Dendritic cell treated with granulocyte-macrophage colony-stimulating factor and Interleukin-4, amounts not matched to agents 40 ng/mL and 50 ng/mL, for 4 days (primary cell): Measurements from ENCODE around the gene PWWP2B.
"Not testable (repeated sequence)": the region's sequence is repeated elsewhere in the genome, so short reads cannot be mapped to it uniquely, and the experiment has no call there.

ENCODE experiments used
- H3K27ac Mint-ChIP-seq: one replicate; pipeline ENCODE4 v1.8.0; 2022; ENCODE audit warnings: mild to moderate bottlenecking, mixed read lengths
- H3K27me3 Mint-ChIP-seq: one replicate; pipeline ENCODE4 v1.8.0; 2022; ENCODE audit warnings: mild to moderate bottlenecking, mixed read lengths
- H3K36me3 Mint-ChIP-seq: one replicate; pipeline ENCODE4 v1.8.0; 2022; ENCODE audit warnings: low read depth, mixed read lengths
- H3K4me1 Mint-ChIP-seq: one replicate; pipeline ENCODE4 v1.8.0; 2022; ENCODE audit warnings: low read depth, mixed read lengths
- H3K4me3 Mint-ChIP-seq: one replicate; pipeline ENCODE4 v1.8.0; 2022; ENCODE audit warnings: mild to moderate bottlenecking, moderate library complexity, mixed read lengths
- H3K9me3 Mint-ChIP-seq: one replicate; pipeline ENCODE4 v1.8.0; 2022; ENCODE audit warnings: mixed read lengths
- intact Hi-C: fragments of 100-400 bp; cut with micrococcal nuclease; formaldehyde crosslinking; loops from one replicate; pipeline ENCODE4 v1.15.0; 2022

The PWWP2B gene

GRCh38 chr10:132379026-132379425, 18.0 kb upstream of the PWWP2B start:
- intact Hi-C loops: not testable (repeated sequence)

GRCh38 chr10:132380986-132381385, 16.0 kb upstream of the PWWP2B start:
- H3K4me3 Mint-ChIP-seq, H3K9me3 Mint-ChIP-seq, H3K36me3 Mint-ChIP-seq, H3K27ac Mint-ChIP-seq, H3K27me3 Mint-ChIP-seq: not testable (repeated sequence)
- H3K4me1 Mint-ChIP-seq: peaks cover 56% of the 10 kb centered on the region
- intact Hi-C loops: loop anchor here (10.0 kb wide), 1 partner anchor 254 kb away; no protein-coding TSS in a partner anchor

More at GRCh38 chr10:132379026-132379425, 18.0 kb upstream of the PWWP2B start:
- H3K4me3 Mint-ChIP-seq, H3K27me3 Mint-ChIP-seq, H3K9me3 Mint-ChIP-seq, H3K36me3 Mint-ChIP-seq, H3K27ac Mint-ChIP-seq: not testable (repeated sequence)
- peaks cover 62% of the 10 kb centered on the region for H3K4me1 Mint-ChIP-seq

DNA sequence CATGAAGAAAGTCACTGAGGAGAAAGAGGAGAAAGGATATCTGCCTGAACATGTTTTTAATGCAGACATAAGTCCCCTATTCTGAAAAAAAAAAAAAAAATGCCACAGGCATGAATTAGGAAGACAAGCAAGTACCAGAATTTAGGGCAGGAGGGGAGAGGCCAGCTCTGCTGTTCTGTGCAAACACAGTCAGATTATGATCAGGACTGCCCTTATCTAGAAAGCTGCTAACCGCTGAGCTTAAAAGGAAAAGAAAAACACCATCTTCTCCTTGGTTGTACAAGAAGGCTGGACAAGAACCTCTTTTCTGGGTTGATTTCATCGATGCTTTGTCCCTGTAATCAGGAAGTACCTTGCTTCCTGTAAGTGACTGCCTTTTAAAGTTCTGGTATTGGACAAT, 15.3 kb upstream of the PWWP2B start:
- Mint-ChIP-seq H3K36me3 (peaks cover 8% of the 10 kb centered on the region), H3K9me3 (no peaks in the 10 kb centered on the region), H3K4me3 (no peak overlapping the region), H3K27me3 (peaks cover 16% of the 10 kb centered on the region), H3K27ac (no peak overlapping the region), H3K4me1 (peaks cover 54% of the 10 kb centered on the region)
- intact Hi-C loops: loop anchor here (10.0 kb wide), 1 partner anchor 253 kb away; no protein-coding TSS in a partner anchor

DNA sequence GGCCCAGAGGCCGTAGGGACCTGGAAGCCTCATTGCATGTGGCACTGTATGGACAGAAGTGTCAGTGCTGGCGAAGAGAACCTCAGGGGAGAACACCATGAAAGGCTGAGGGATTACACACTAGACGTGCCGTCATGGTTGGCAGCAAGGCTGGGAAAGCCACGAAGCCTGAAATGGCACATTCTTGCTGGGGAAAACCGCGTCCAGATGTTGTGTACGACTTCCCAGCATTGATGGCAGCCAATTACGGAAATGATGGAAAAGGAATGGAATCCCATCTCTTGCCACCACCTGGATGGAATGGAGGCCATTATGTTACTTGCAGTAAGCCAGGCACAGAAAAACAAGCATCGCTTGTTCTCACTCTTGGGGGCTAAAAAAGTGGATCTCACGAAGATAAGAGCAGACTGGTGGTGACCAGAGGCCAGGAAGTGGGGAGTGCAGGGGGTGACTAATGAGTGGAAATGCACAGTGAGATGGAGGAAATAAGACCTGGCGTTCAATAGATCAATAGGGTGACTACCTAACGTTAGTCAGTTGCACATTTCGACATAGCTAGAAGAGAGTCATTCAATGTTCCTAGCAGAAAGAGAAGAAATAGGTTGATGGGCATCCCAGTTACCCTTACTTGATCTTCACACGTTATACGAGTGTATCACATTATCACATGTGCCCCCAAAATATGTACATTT, 14.6 kb upstream of the PWWP2B start:
- H3K27ac Mint-ChIP-seq: peak overlapping the region; percentile 9
- H3K27me3 Mint-ChIP-seq: peaks cover 21% of the 10 kb centered on the region
- peaks cover 54% of the 10 kb centered on the region for H3K4me1 Mint-ChIP-seq
- H3K4me3 Mint-ChIP-seq: no peak overlapping the region
- H3K36me3 Mint-ChIP-seq: peaks cover 8% of the 10 kb centered on the region
- intact Hi-C loops: loop anchor here (10.0 kb wide), 1 partner anchor 252 kb away; no protein-coding TSS in a partner anchor
- no peaks in the 10 kb centered on the region for H3K9me3 Mint-ChIP-seq

DNA sequence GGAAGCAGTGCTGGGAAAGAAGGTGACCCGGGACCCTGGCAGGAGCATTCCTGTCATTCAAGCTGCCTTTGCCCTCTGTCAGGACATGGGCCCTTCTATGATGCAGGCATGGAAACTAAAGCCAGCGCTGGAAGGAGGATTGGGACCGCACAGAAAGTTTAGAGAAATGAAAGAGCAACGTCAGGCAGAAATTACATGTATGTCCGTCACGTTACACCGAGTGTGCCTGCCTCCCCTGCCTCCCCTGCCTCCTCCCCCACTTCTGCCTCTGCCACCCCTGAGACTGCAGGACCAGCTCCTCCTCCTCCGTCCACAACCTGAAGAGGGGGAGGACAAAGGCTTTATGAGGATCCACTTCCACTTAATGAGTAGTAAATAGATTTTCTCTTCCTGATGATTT, 13.9 kb upstream of the PWWP2B start:
- Mint-ChIP-seq H3K27me3 (peaks cover 25% of the 10 kb centered on the region), H3K4me3 (no peak overlapping the region), H3K36me3 (peaks cover 8% of the 10 kb centered on the region), H3K4me1 (peaks cover 57% of the 10 kb centered on the region), H3K9me3 (no peaks in the 10 kb centered on the region), H3K27ac (peak overlapping the region; percentile 9)
- intact Hi-C loops: loop anchor here (10.0 kb wide), 1 partner anchor 252 kb away; no protein-coding TSS in a partner anchor

DNA sequence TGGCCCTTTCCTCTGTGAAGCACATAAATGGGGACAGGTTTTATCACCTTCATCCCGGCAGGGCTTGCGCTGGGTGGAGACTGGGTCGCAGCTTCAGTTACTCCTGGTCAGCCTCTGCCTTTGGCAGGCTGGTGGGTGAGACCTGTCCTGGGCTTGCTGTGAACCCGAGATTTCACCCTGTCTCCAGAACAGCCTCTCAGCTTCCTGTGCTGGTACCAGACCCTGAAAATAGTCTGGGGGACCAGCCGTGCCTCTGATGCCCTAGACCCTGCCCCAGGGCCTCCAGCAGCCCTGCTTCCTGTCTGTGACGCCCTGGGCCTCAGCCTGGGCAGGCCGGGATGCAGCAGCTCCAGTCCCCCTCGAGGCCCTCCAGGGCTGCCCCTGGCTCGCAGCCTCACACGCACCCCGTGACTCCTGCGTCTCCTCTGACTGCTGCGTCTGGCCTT, 13.2 kb upstream of the PWWP2B start:
- Mint-ChIP-seq H3K27ac (peak overlapping the region; percentile 15), H3K4me3 (no peak overlapping the region), H3K27me3 (peaks cover 25% of the 10 kb centered on the region), H3K9me3 (no peaks in the 10 kb centered on the region), H3K36me3 (peaks cover 8% of the 10 kb centered on the region), H3K4me1 (peaks cover 57% of the 10 kb centered on the region)
- intact Hi-C loops: loop anchor here (10.0 kb wide), 1 partner anchor 251 kb away; no protein-coding TSS in a partner anchor

DNA sequence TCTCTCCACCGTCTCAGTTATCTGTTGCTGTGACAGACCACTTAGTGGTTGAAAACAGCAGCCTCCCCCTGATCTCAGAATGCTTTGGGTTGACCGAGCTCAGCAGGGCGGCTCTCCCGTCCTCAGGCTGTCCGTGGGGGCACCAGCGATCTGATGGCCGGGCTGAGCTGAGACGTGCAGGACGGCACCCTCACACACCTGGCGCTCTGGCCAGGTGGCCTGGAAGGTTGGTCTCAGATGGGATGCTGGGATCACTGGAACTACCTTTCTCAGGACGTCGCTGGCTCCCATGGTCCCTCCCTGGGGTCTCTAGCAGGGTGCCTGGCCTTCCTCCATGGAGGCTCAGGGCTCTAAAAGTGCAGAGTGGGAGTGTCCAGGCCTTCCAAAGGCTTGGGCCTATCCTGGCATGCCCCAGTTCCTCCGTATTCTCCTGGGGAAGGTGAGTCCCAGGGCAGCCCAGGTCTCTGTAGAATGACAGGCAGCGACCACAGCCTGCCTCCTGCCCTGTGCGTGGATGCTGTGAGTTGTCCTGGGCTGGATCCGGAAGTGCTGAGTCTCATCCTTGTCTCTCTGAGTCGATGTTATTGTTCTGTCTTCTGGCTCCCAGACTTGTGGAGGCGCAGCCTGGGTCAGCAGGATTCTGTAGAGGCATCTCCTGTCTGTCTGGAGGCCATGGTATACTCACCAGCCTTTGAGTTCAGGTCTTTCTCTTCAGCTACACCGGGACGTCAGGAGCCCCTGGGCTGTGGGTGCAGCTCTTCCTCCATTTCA, 12.2 kb upstream of the PWWP2B start:
- Mint-ChIP-seq H3K9me3 (no peaks in the 10 kb centered on the region), H3K4me3 (no peak overlapping the region), H3K27ac (peak overlapping the region; percentile 14), H3K4me1 (peaks cover 65% of the 10 kb centered on the region), H3K36me3 (no peaks in the 10 kb centered on the region), H3K27me3 (peaks cover 27% of the 10 kb centered on the region)
- intact Hi-C loops: loop anchor here (5.0 to 10.0 kb wide), 2 partner anchors 37 to 250 kb away; no protein-coding TSS in a partner anchor

- no peaks in the 10 kb centered on the region for H3K9me3 Mint-ChIP-seq
- intact Hi-C loops: loop anchor here (5.0 to 10.0 kb wide), 2 partner anchors 37 to 249 kb away; no protein-coding TSS in a partner anchor
- peak overlapping the region; percentile 14 for H3K27ac Mint-ChIP-seq
- peaks cover 65% of the 10 kb centered on the region for H3K4me1 Mint-ChIP-seq
- no peaks in the 10 kb centered on the region for H3K36me3 Mint-ChIP-seq
- no peak overlapping the region for H3K4me3 Mint-ChIP-seq
- peaks cover 27% of the 10 kb centered on the region for H3K27me3 Mint-ChIP-seq
These were observed 11.7 kb upstream of the PWWP2B start for GRCh38 chr10:132385389-132385667.

- H3K4me3 Mint-ChIP-seq: no peak overlapping the region
- H3K27me3 Mint-ChIP-seq: peaks cover 31% of the 10 kb centered on the region
- no peaks in the 10 kb centered on the region for H3K36me3 Mint-ChIP-seq
- no peaks in the 10 kb centered on the region for H3K9me3 Mint-ChIP-seq
- peaks cover 65% of the 10 kb centered on the region for H3K4me1 Mint-ChIP-seq
- intact Hi-C loops: loop anchor here (5.0 to 10.0 kb wide), 2 partner anchors 36 to 249 kb away; no protein-coding TSS in a partner anchor
- peak overlapping the region; percentile 88 for H3K27ac Mint-ChIP-seq
These were observed 11.1 kb upstream of the PWWP2B start for GRCh38 chr10:132385721-132386418.

DNA sequence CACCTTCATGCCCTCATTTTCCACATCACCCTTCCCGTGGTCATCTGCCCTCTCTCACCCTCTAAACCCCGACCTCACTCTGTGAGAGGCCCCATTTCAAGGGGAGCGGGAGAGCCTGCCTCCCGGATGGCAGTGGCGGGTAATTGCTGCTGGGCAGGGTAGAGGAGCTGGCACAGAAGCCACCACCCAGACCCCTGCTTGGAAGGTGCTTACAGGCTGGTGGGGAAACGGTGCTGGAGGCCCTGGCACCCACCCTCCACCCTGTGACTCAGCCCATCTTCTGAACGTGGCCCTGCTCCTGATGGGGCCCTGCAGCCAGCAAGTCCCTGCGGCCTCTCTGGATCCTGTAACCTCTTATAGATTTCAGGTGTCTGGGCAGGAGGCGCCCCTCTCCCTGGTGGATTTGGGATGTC, 10.6 kb upstream of the PWWP2B start:
- H3K4me3 Mint-ChIP-seq: no peak overlapping the region
- intact Hi-C loops: loop anchor here (5.0 to 10.0 kb wide), 2 partner anchors 36 to 248 kb away; no protein-coding TSS in a partner anchor
- H3K27me3 Mint-ChIP-seq: peaks cover 31% of the 10 kb centered on the region
- peak overlapping the region; percentile 88 for H3K27ac Mint-ChIP-seq
- H3K4me1 Mint-ChIP-seq: peaks cover 63% of the 10 kb centered on the region
- no peaks in the 10 kb centered on the region for H3K9me3 Mint-ChIP-seq
- H3K36me3 Mint-ChIP-seq: no peaks in the 10 kb centered on the region

DNA sequence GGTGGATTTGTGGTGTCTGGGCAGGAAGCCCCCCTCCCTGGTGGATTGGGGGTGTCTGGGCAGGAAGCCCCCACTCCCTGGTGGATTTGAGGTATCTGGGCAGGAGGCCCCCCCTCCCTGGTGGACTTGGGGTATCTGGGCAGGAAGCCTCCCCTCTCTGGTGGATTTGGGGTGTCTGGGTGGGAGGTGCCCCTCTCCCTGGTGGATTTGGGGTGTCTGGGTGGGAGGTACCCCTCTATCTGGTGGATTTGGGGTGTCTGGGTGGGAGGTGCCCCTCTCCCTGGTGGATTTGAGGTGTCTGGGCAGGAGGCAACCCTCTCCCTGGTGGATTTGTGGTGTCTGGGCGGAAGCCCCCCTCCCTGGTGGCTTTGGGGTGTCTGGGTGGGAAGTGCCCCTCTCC, 10.1 kb upstream of the PWWP2B start:
- H3K4me3 Mint-ChIP-seq, H3K36me3 Mint-ChIP-seq: not testable (repeated sequence)
- H3K27ac Mint-ChIP-seq: peak overlapping the region; percentile 88

GRCh38 chr10:132387764-132388210, 9.2 kb upstream of the PWWP2B start:
- Mint-ChIP-seq H3K36me3 (no peaks in the 10 kb centered on the region), H3K4me1 (peaks cover 49% of the 10 kb centered on the region), H3K27me3 (peaks cover 35% of the 10 kb centered on the region), H3K27ac (peak overlapping the region; percentile 88), H3K9me3 (peaks cover 11% of the 10 kb centered on the region), H3K4me3 (peak overlapping the region; percentile 66)
- intact Hi-C loops: loop anchor here (1.0 to 10.0 kb wide), 3 partner anchors 35 to 247 kb away; no protein-coding TSS in a partner anchor

More for the DNA sequence above, 10.1 kb upstream of the PWWP2B start:
- intact Hi-C loops: loop anchor here (1.0 to 10.0 kb wide), 3 partner anchors 35 to 248 kb away; no protein-coding TSS in a partner anchor
- H3K9me3 Mint-ChIP-seq: not testable (repeated sequence)
- Mint-ChIP-seq H3K4me1 (peaks cover 58% of the 10 kb centered on the region), H3K27me3 (peaks cover 31% of the 10 kb centered on the region)

GRCh38 chr10:132388891-132389432, 8.0 kb upstream of the PWWP2B start:
- Mint-ChIP-seq H3K4me3 (no peak overlapping the region), H3K9me3 (peaks cover 11% of the 10 kb centered on the region), H3K4me1 (peaks cover 49% of the 10 kb centered on the region), H3K36me3 (no peaks in the 10 kb centered on the region), H3K27me3 (peaks cover 34% of the 10 kb centered on the region), H3K27ac (peak overlapping the region; percentile 22)
- intact Hi-C loops: loop anchor here (5.0 to 10.0 kb wide), 2 partner anchors 33 to 246 kb away; no protein-coding TSS in a partner anchor
